GM04504 (cell line): Measurements from ENCODE around the gene EMC1.
"Not testable (repeated sequence)": the region's sequence is repeated elsewhere in the genome, so short reads cannot be mapped to it uniquely, and the experiment has no call there.

ENCODE experiments used
- DNase-seq: peaks from one replicate; pipeline ENCODE4 v3.0.0-alpha.2; 2012; ENCODE audit warnings: low read depth

Gene EMC1

DNA sequence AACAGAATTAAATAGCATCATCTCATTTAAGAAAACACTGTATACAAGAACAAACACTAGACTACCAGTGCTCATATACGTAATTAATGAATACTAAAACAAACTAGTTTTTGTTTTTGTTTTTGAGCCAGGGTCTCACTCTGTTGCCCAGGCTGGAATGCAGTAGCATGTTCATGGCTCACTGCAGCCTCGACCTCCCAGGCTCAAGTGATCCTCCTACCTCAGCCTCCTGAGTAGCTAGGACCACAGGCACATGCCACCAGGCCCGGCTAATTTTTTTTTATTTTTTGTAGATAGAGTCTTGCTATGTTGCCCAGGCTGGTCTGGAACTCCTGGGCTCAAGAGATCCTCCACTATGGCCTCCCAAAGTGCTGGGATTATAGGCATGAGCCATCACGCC lies 34.7 kb downstream of the EMC1 start:
- DNase-seq, result not testable (repeated sequence)

DNA sequence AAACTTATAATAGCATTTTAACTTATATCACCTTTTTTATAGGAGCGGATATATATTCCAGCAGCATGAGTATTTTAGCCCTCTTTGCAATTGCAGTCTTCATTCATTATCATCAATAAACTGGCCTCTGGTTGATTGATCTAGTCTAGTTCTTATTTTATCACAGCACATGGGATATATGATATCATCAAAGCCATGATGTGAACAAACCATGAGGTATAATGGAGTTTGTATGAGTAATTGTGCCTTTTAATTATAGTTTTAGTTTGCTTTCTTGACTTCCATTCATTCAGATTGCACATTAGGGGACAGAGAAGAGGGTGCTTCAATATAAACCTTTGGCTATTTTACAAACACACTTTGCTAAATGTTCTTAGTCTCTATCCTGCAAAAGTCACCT lies 37.7 kb downstream of the EMC1 start:
- no peak for DNase-seq

DNA sequence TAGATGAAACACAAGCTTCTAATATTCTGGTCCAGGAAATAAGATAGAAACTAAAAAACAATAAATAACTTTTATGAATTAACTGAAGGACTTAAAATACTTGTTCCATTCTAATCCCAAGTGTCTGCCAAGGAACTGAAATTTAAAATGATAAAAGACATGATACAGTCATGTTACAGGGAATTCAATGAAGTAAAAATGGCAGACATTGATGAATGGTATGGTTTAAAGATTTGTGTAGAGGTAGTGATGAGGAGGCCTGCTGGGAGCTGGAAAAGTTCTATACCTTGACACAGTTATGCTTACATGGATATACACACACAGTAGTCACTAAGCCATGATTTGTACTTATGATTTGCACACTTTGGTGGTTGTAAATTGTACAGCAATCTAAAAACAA lies 39.2 kb downstream of the EMC1 start:
- no peak for DNase-seq

DNA sequence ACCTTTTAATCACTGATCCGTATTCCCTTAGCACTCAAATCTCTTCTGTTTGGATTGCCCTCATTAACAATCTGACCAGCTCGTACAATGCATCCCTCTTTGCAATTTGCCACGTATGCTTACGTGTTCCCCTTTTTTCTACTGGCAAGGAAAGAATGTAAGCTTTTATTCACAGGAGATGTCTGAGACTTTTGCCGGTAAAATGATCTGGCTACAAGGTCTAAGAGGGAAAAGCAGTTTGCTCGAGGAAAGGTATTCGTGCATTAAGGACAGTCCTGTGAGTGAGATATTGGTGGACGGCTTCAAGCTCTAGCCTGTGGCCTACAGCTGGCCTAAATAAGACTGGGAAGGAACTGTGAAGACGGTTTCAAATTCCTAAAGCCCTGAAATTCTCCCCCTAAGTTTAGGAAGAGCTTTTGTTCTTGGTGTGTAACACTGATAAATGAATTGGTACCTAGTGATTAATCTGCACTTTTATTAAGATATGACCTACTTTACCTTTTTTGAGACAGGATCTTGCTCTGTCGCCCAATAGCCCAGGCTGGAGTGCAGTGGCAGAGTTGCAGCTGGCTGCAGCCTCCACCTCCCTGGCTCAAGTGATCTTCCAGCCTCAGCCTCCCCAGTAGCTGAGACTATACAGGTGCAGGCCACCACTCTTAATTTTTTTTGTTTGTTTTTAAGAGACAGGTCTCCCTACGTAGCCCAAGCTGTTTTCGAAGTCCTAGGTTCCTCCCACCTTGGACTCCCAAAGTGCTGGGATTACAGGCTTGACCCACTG lies 40.4 kb downstream of the EMC1 start:
- no peak for DNase-seq

DNA sequence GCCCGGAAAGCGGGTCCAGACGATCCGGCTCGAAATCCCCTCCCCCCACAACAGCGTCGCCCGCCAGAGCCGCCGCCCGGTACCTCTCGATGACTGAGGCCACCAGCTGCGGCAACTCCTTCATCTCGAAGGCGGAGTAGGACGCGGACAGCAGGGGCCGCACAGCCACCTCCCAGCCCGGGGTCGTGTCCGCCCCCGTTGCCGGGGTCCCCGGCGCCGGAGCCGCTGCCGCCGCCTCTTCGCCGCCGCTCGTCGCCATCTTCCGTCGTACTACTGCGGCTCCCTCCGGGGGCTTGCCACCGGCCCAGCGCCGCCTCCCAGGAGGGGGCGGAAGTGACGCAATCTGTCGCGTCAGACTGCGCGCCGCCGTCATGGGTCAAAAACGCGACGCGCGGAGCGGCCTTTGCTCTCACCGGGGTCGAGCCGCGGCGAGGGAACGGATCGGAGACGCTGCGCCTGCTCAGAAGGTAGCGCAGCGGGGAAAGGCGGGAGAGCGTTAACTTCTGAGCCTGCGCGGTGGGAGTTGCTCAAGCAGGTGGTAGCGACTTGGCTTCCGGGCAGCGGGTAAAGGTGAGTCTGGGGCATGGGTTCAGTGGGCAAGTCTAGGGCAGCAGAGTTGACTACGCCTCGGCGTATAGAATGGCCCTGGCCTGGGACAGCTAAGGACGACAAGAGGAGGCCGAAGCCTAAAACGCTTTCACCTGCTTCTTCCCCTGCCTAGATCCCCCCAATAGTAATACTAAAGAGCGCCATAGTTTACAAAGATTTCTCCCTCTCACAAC lies 41.1 kb downstream of the EMC1 start, which contains the start of gene UBR4:
UBR4 (minus strand) TSS at position 277 of the 782 bp plus-strand sequence; CDS start at position 259, 18 bp downstream.
- DNase-seq, result peak; percentile 86

DNA sequence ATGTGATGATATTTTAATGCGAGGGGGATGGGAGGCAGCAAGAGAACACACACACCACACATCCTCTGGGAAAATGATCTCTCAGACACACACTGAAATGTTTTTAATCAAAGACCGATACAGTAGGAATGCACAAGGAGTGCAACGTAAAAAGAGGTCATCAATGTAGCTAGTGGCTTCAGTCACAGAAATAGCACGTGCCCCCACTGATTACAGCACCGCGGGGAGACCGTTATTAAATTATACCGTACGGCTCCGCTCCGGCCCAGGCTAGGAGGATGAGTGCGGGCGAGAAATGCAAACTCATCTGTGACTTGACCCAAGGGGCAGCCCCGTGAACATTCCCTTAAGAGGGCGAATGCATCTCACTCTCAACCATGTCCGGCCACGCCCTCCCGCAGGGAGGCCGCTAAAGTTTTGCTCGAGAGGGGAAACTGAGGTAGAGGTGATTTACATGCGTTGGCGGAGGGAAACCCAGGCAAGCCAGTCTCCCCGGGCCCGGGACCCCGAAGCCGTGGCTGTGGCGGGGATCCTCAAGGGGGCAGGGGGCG lies 41.8 kb downstream of the EMC1 start:
- DNase-seq, result no peak

DNA sequence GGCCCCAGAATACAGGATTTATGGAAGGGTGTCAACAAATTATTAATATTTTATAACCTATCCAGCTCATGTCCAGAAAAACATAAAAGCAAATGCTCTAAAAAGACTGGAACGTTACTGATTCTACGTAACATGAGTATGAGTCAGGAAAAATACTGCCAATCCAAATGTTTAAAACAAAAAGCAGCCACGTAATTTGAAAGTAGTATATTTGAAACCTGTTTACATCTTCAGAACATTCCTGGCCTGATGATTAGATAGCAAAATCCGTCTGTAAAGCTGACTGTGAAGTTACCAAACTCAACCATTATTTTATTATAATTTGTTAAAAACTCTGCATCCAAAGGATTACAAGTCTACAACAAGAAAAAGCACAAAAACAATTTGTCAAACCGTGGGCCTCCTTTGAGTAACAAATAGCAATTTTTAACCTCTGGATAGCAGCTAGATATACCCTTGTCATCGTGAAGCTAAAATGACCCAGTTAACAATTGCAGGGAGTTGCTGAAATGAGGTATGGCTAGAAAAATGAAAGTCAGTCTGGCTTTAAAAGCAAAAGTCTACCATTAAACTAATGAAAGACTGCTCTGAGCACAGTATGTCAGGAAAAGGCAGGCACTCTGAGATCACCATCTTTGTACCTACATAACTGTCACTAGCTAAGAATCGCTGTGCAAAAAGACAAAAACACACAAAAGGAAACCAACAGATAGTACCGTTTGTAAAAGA lies 42.5 kb downstream of the EMC1 start:
- no peak for DNase-seq

DNA sequence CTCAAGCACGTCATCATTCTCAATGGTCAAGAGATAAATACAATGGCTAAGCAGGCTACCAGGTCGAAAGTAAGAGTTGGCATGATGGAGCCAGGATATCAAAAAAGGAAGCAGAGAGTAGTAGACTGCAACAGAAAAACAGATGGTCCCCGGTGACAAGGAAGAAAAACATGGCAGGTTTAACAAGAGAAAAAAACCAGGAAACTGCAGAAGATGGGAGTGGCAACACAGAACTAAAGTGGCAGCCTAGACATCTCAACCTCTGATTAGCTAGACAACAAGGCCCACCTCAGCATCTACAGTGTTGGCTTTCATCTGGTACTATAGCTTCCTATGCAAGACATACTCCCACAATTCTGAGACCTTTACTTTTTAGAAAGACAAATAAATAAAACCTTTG lies 44.4 kb downstream of the EMC1 start:
- DNase-seq, result no peak

DNA sequence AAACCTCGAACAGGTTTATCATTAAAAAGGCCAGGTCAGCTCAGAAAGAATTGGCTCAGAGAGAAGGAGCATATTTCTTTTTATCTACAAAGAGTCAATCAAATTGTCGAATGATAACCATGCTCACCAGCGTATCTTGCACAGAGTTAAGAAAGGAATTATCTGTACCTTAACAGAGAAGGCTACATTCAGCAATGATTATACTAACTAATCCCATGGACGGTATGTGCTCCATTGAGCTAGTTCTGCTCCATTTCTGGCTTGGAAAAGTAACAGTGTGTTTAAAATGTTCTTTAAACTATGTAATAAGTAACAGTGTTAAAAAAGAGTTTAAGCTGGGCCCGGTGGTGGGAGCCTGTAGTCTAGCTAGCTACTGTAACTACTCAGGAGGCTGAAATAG lies 45.5 kb downstream of the EMC1 start:
- no peak for DNase-seq

DNA sequence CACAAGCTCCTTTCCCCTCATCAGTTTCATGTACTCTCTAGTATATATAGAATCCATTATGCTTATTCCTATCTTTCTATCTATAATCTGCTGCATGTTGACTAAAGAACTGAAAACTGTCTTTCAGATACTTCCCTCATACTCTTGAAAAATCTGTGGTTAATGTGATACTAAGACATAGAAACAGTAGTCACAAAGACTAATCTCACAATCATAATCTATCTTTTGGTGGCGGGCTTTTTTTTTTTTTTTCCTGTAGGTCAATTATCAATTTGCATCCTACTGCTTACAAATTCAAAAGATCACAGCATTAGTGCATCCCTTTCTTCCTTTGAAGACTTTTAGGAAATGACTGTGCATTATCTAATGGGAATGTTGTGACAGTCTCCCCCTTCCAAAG lies 45.9 kb downstream of the EMC1 start:
- DNase-seq, result no peak

DNA sequence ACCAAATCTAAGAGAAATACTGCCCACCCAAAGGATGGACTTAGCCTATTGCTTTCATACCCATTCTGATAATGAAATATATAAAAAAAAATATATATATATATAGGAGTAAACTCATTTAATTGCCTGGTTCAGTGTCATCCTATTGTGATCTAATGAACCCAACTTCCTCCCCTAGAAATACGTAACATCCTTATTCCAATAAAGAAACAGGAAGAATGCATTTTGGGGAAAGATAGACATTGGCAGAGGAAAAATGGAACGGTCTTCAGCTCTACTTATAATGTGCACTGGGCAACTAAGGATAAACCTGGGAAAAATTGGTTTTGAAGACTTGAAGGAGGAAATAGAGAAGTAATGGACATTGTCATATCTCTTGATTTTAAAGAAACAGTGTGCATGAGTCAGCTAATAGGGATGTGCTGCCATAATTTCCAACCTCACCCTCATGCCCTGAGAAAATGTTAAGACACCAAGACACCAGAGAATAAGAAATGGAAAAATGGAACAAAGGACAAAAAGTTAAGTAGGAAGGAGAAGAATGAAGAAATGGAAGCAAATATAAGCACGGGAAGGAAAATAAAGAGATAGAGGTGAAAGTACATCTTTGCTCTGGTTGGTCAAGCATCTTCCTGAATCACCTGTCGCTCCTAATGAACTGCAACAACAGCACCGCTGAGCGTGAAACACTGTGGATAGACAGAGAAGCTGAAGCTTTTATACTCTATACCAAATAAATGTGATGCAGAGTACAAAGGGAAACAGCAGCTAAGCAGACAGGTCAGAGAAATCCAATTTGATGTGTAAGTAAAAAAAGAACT lies 46.7 kb downstream of the EMC1 start:
- no peak for DNase-seq

DNA sequence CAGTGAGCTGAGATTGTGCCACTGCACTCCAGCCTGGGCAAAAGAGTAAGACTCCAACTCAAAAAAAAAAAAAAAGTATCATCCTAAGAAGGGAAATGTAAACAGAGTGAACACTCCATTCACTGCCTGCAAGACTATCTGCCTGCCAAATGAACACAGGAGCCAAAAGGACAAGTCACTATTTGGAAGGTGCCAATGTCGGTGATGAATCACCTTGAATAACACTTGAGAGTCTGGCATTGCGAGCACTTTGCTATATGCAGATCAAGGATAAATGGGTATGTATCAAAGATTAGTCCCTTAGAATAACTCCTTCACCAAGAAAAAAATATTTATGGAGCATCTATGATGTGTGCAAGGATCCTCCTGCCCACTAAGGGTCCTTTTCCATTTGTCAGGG lies 47.9 kb downstream of the EMC1 start:
- peak; percentile 49 for DNase-seq

DNA sequence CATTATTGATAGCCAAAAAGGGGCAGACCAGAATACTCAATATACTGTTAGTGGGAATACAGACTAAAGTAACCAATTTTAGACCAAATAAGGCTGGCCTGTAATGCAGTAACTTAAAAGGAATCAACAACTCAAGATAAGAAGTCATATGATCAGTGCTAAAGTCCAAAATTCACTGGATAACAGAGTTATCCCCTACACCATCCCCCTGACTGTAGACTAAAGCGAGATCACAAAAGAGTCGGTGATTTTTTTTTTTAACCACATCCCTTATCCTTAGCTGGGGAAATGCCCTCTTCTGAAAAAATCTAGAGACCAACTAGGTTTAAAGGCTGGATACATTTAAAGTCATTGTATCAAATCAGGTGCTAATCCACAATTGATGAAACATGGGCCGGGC lies 48.9 kb downstream of the EMC1 start:
- no peak for DNase-seq

DNA sequence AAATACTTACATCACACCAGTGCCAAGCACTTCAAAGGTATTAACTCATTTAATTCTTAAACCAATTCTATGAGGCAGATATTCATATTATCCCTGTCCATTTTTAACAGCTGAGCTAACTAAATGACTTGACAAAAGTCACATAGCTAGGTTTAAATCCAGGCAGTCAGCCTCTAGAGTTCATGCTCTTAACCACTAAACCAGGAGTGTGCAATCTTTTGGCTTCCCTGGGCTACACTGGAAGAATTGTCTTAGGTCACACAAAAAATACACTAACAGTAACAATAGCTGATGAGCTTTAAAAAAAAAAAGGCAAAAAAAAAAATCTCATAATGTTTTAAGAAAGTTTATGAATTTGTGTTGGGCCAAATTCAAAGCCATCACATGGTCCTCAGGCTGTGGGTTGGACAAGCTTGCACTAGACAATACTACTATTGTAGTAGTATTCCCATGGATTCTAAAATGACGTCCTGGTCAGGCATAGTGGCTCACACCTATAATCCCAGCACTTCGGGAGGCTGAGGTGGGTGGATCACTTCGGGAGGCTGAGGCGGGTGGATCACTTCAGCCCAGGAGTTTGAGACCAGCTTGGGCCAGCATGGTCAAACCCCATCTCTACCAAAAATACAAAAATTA lies 51.2 kb downstream of the EMC1 start:
- no peak for DNase-seq

DNA sequence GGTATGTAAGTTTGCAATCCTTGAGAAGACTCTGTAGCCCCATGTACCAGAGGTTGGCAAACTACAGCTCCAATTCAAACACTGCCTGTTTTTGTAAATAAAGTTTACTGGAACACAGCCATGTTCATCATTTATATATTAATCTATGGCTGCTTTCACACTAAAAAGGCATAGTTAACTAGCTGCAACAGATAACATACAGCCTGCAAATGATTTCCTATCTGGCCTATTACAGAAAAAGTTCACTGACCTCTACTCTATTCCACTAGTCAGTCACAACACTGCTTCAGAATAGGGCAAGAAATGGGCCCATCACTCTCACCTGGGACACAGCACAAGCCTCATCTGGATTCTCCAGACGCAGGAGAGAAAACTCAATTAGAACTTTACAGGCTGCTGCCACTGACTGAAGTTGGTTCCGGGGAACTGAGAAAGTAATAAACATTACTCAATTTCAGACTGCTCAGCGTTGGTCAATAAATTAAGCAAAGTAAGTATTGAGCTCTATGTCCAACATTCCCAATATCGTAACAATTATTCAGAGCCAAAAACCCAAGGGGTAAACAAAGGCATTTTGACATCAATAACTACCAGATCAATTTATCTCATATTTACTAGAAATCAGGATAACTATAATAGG lies 51.9 kb downstream of the EMC1 start:
- DNase-seq, result no peak

DNA sequence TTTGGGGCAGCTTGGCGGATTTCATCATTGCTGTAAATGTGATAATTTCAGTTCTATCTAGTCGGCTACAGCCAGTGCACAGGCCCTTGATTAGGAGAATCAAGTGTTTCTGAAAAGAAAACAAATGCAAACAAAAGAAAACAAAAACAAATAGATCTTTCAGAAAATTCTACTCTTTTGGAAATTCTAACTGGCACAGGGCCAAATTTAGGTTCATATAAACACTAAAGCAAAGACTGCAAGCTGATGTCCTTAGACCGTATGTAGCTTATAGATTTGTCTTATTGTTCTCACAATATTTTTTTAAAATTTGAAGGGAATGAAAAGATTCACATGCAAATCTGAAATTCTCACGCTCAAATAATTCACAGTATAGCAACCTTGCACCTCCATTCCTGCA lies 52.5 kb downstream of the EMC1 start:
- no peak for DNase-seq

DNA sequence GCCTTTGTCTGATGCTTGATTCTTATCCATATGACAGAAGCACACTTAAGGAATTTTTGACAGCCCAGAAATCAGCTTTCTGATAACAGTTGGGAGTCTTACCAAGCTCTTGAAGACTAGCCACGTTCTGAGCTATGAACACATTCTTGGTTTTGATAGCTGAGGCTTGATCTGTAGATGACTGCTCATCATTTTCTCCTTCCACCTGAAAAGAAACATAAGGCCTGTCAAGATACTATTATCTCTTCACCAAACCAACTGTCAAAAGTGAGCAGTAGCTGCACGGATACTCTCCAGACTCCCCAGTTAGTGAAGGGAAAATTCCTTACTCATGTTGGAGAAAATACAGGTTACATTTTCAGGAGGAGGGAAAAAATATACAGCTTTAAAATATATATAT lies 53.5 kb downstream of the EMC1 start:
- DNase-seq, result no peak

DNA sequence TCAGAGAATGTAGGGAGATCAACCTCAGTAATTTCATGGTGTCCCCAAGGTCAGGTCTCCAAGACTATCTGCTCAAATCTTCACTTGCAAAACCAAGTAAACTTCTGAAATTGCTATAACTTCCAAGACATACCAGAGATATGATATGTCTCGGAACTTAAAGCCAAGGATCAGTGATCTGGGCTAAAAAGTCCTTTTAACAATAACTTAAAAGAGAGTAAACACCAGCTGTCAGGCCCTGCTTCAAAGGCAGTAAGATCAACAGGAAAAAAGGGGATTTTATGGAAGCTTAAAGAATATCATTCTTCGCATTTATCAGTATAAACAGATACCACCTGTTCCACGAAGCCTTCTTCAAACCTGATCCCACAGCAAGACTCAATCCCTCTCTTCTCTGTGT lies 55.0 kb downstream of the EMC1 start:
- no peak for DNase-seq

DNA sequence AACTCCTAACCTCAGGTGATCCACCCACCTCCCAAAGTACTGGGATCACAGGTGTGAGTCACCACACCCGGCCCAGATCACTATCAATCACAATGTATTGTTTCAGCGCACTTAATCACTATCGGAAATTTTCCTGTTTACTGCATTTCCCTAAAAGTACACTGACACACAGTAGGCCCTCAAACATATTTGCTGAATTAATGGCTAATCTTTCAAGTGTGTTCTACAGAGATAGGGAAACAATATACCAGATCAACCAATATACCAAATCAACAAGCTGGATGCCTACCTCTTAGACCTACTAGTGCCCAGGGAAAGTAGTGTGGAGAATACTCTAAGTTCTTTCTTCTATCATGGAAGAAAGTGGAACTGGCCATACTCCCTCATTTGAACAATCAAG lies 58.3 kb downstream of the EMC1 start:
- DNase-seq, result no peak

DNA sequence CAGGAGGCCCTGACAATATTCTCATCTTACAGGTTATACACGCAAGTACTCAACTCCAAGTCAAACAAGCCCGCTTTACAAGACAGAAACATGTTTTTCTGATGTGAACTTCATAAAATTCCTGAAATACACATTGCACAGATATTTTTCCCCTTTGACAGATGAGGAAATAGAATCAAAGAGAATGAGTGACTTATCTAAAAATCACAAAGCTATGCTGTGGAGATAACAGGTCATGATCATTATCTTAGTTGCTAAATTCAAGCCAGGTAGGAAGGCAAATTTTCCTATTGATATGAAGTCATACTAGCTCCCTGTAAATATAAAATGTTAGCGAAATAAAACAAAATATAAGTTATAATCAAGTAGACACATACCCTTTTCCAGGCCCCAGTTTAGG lies 59.5 kb downstream of the EMC1 start:
- DNase-seq, result no peak

DNA sequence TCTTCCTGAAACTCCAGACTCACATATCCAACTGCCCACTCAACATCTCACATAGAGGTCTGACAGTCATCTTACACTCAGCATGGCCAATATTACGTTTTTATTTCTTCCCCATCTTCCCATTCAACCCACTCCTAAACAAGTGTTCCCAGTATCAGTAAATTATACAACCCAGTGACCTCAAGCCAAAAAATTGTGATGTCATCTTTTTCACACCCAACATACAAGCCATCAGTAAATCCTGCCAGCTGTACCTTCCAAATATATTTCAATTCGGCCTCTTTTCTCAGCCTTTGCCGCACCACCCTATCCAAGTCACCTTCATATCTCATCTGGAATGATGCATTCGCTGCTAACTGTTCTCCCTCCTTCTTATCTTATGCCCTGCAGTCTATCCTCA lies 60.9 kb downstream of the EMC1 start:
- DNase-seq, result no peak
